GM12878 (cell line): ENCODE measurements around the gene PSME3IP1. TPM values are rescaled to one million over a fixed set of nuclear protein-coding genes. Genes with fewer than 3 reads are reported as not detected.
A peak's percentile ranks its signal among the peaks of the same experiment; 100 is the strongest.

Experiments used
- ATAC-seq: fragments of 200-7000 bp; cut with Tn5 transposase; 3 replicates; pipeline ENCODE4 v1.9.1; 2020; ENCODE audit warnings: mild to moderate bottlenecking, moderate library complexity
- BruUV-seq: library from RNA; stranded (reverse); fragments of 400-500 nt; replicated peaks from 2 replicates; lab custom pipeline; 2021; lab: Mats Ljungman, UMichigan
- CTCF ChIA-PET: fragments of 300-600 bp; sonication (Branson Sonifier 250); formaldehyde crosslinking; extraction: SDS; loops from one replicate; lab custom pipeline; 2021; ENCODE audit warnings: inconsistent platforms; lab: Yijun Ruan, JAX
- POLR2A ChIA-PET: fragments of 350-600 bp; formaldehyde crosslinking; extraction: SDS; loops from one replicate; lab custom pipeline; 2021; ENCODE audit warnings: inconsistent platforms; lab: Charles Lee
- RAD21 ChIA-PET: fragments of 300-600 bp; sonication (Branson Sonifier 250); formaldehyde crosslinking; loops from one replicate; lab custom pipeline; 2023; ENCODE audit warnings: antibody characterized with exemption; ENCODE audit not compliant: unreplicated experiment; lab: Charles Lee
- SMC1A ChIA-PET: fragments of 300-600 bp; sonication (Branson Sonifier 250); formaldehyde crosslinking; loops from one replicate; lab custom pipeline; 2023; ENCODE audit not compliant: unreplicated experiment, uncharacterized antibody; lab: Charles Lee
- DNase-seq: peaks from one replicate; pipeline ENCODE4 v3.0.0-alpha.2; 2011; ENCODE audit warnings: low read depth, low spot score
- FAIRE-seq: peaks from 3 replicates; lab custom pipeline; 2011; peaks lifted over from hg19 to GRCh38; lab: Jason Lieb, UNC
- H2AFZ ChIP-seq: 2 replicates; pipeline ENCODE4 v1.6.0; 2011; ENCODE audit warnings: low read depth, low read length, control low read depth; ENCODE audit not compliant: control insufficient read depth
- H3K27ac ChIP-seq: 2 replicates; pipeline ENCODE4 v1.5.1; 2011; ENCODE audit warnings: control low read depth; ENCODE audit not compliant: control insufficient read depth, insufficient read depth
- H3K27me3 ChIP-seq, 2 experiments: replicated peaks in 1 of 2; 2 replicates each; pipeline versions ENCODE4 v1.6.0 to v1.6.1; 2011; ENCODE audit warnings: low read length in 1 of 2; ENCODE audit not compliant: control insufficient read depth in 2 of 2, insufficient read depth in 2 of 2
- H3K36me3 ChIP-seq, 2 experiments: 2 replicates each; pipeline ENCODE4 v1.5.1; 2011; ENCODE audit warnings: low read length in 1 of 2; ENCODE audit not compliant: control insufficient read depth in 2 of 2, insufficient read depth in 2 of 2
- H3K4me1 ChIP-seq: 2 replicates; pipeline ENCODE4 v1.6.1; 2011; ENCODE audit warnings: mild to moderate bottlenecking, low read length, moderate library complexity, mixed read lengths; ENCODE audit not compliant: control insufficient read depth, insufficient read depth
- H3K4me2 ChIP-seq: 2 replicates; pipeline ENCODE4 v1.6.0; 2011; ENCODE audit warnings: control low read depth; ENCODE audit not compliant: control insufficient read depth, insufficient read depth
- H3K4me3 ChIP-seq: fragments of 200-600 bp; sonication (generic); 2 replicates; pipeline ENCODE4 v1.5.1; 2016
- H3K79me2 ChIP-seq: 2 replicates; pipeline ENCODE4 v1.6.0; 2011; ENCODE audit warnings: low read length; ENCODE audit not compliant: control insufficient read depth, insufficient read depth
- H3K9ac ChIP-seq: 2 replicates; pipeline ENCODE4 v1.8.0; 2011; ENCODE audit warnings: low read length, control low read depth, mixed read lengths; ENCODE audit not compliant: control insufficient read depth, insufficient read depth
- H3K9me3 ChIP-seq: replicated peaks from 3 replicates; pipeline ENCODE4 v1.5.1; 2011; ENCODE audit warnings: mild to moderate bottlenecking, low read length; ENCODE audit not compliant: control insufficient read depth, insufficient read depth
- H4K20me1 ChIP-seq: 2 replicates; pipeline ENCODE4 v1.6.0; 2011; ENCODE audit not compliant: control insufficient read depth, insufficient read depth
- CHD2 ChIP-seq: IDR thresholded peaks from 2 replicates; pipeline ENCODE4 v1.6.1; 2011; ENCODE audit warnings: low read depth, low read length, improper control_type of control experiment, borderline replicate concordance
- ETV6 ChIP-seq, 2 experiments: fragments of 450-650 bp in 1 of 2; IDR thresholded peaks in 1 of 2; conservative IDR thresholded peaks in 1 of 2; 2 replicates each; pipeline ENCODE4 v1.6.1; 2014; ENCODE audit warnings: antibody characterized with exemption in 1 of 2, borderline replicate concordance in 1 of 2, low read depth in 1 of 2, mild to moderate bottlenecking in 1 of 2, moderate library complexity in 1 of 2
- GATAD2B ChIP-seq: fragments of 450-650 bp; conservative IDR thresholded peaks from 2 replicates; pipeline ENCODE4 v1.6.1; 2017; ENCODE audit warnings: low read depth, mild to moderate bottlenecking, moderate library complexity
- IKZF2 ChIP-seq, 2 experiments: fragments of 450-650 bp; IDR thresholded peaks; 2 replicates each; pipeline ENCODE4 v1.6.1; 2017; ENCODE audit warnings: mild to moderate bottlenecking in 2 of 2, moderate library complexity in 2 of 2
- NFIC ChIP-seq: IDR thresholded peaks from 2 replicates; pipeline ENCODE4 v1.6.1; 2012; ENCODE audit warnings: low read depth, mild to moderate bottlenecking, inconsistent platforms, low read length, moderate library complexity
- NFYB ChIP-seq: IDR thresholded peaks from 2 replicates; pipeline ENCODE4 v1.6.1; 2011; ENCODE audit warnings: low read depth, mild to moderate bottlenecking, low read length, improper control_type of control experiment, moderate library complexity; ENCODE audit not compliant: insufficient read depth
- PAX8 ChIP-seq: fragments of 450-650 bp; IDR thresholded peaks from 2 replicates; pipeline ENCODE4 v1.6.1; 2017; ENCODE audit warnings: mild to moderate bottlenecking, moderate library complexity
- POLR2AphosphoS5 ChIP-seq: IDR thresholded peaks from 2 replicates; pipeline ENCODE4 v1.6.1; 2011; ENCODE audit warnings: mild to moderate bottlenecking, low read length, inconsistent platforms
- RCOR1 ChIP-seq: conservative IDR thresholded peaks from 2 replicates; pipeline ENCODE4 v1.6.1; 2012; ENCODE audit warnings: low read depth, low read length, improper control_type of control experiment
- SMAD5 ChIP-seq: IDR thresholded peaks from 2 replicates; pipeline ENCODE4 v1.6.1; 2016; ENCODE audit warnings: antibody characterized with exemption, low read depth
- USF2 ChIP-seq: IDR thresholded peaks from 2 replicates; pipeline ENCODE4 v1.6.1; 2011; ENCODE audit warnings: low read depth, low read length, improper control_type of control experiment, borderline replicate concordance
- ZBTB11 ChIP-seq: fragments of 450-650 bp; formaldehyde crosslinking; IDR thresholded peaks from 2 replicates; pipeline ENCODE4 v1.5.0; 2022; ENCODE audit warnings: mild to moderate bottlenecking, missing genetic modification characterization
- ZBTB40 ChIP-seq: fragments of 450-650 bp; IDR thresholded peaks from 2 replicates; pipeline ENCODE4 v1.6.1; 2016; ENCODE audit warnings: mild to moderate bottlenecking, moderate library complexity, borderline replicate concordance
- WGBS: methylation state at CpG from one replicate; pipeline ENCODE4 v1.1.6; 2016; ENCODE audit warnings: low lambda C conversion rate; ENCODE audit not compliant: insufficient replicate concordance, insufficient coverage; ENCODE audit errors: missing lambda C conversion rate; 5-methylcytosine and 5-hydroxymethylcytosine counted together
- in situ Hi-C: fragments of 300-500 bp; cut with MboI; formaldehyde crosslinking; loops from 9 replicates; pipeline ENCODE4 v1.14.3; 2018; ENCODE audit warnings: mixed read lengths
- intact Hi-C: fragments of 100-400 bp; cut with micrococcal nuclease; formaldehyde crosslinking; loops from one replicate; pipeline ENCODE4 v1.14.2; 2022; ENCODE audit not compliant: unreplicated experiment
- polyA plus RNA-seq, 11 experiments: library from polyadenylated mRNA; depleted of rRNA in 4 of 11; unstranded in 6 of 11; stranded (reverse) in 5 of 11; fragments of >200 nt; fragmentation: Nextera tagmentation in 4 of 11; fragmentation: Illumina TruSeq in 1 of 11; extraction: Ambion mirVana in 4 of 11; extraction: Trizol in 1 of 11; gene quantifications; 1 replicate in 1 of 11; 2 replicates in 10 of 11; pipeline versions ENCODE4 v1.2.1 to v1.2.3, GENCODE V29; 2011 to 2016; ENCODE audit warnings: inconsistent platforms in 2 of 11, missing spikeins in 2 of 11, low read depth in 1 of 11
- total RNA-seq, 4 experiments: library from RNA; depleted of rRNA in 3 of 4; stranded (reverse); fragments of >200 nt in 3 of 4; fragmentation: Illumina TruSeq in 1 of 4; extraction: Trizol in 1 of 4; gene quantifications; 2 replicates each; pipeline versions ENCODE4 v1.2.1 to v1.2.3, GENCODE V29; 2013 to 2021

PSME3IP1 gene
- total and polyA plus RNA-seq, 10 of the 15 experiments (the other 5 are each of a cell fraction or from before 2014, with no cell fraction given): 67.9 to 174 (median 111) TPM

GRCh38 chr16:57167538-57167937, 18.3 kb downstream of the PSME3IP1 start:
- TF ChIP-seq ETV6 (conservative IDR thresholded peaks at IDR 0.05 in 1 of 2, IDR thresholded peaks at IDR 0.05 in 1 of 2; ENCODE audit: borderline replicate concordance in 1 of 2, low read depth in 1 of 2) (no peak), USF2 (no peak), GATAD2B (no peak), NFIC (no peak), SMAD5 (no peak), PAX8 (no peak), RCOR1 (no peak), IKZF2 (IDR thresholded peaks at IDR 0.05) (no peak), ZBTB11 (no peak), NFYB (no peak), ZBTB40 (no peak), CHD2 (no peak), POLR2AphosphoS5 (no peak)
- ChIA-PET RAD21 (interaction anchor here (0.7 to 2.0 kb wide), 7 partner anchors 18 to 217 kb away, joined by 3 to 15 read pairs (median 4); partner anchors contain the start of genes CPNE2, PSME3IP1 and RSPRY1), SMC1A (interaction anchor here (0.7 to 2.5 kb wide), 7 partner anchors 13 to 163 kb away, joined by 3 to 7 read pairs (median 3); partner anchors contain the start of gene CPNE2), POLR2A (interaction anchor here (1.0 to 1.2 kb wide), 3 partner anchors 75 to 184 kb away, joined by 3 read pairs; partner anchors contain the start of gene CPNE2), CTCF (interaction anchor here (0.6 to 4.1 kb wide), 14 partner anchors 16 to 201 kb away, joined by 3 to 32 read pairs (median 3); partner anchors contain the start of gene CPNE2)
- no TSS peak for BruUV-seq
- 70% methylated on average over 3 of the region's 3 CpGs for WGBS
- FAIRE-seq: no peak
- H3K9me3 ChIP-seq: no peaks in the 10 kb centered on the region
- H3K36me3 ChIP-seq: peaks cover 1 to 44% of the 10 kb centered on the region in 2 experiments
- H3K27me3 ChIP-seq: no peaks in the 10 kb centered on the region
- no peaks in the 10 kb centered on the region for H3K79me2 ChIP-seq
- in situ Hi-C loops (loop anchor here (5.0 kb wide), 1 partner anchor 80 kb away; no protein-coding TSS in a partner anchor), intact Hi-C loops (loop anchor here (5.0 kb wide), 1 partner anchor 40 kb away; no protein-coding TSS in a partner anchor)
- DNase-seq: no peak
- 0 out of 2 replicates have a peak overlapping the region, but pooled peaks have one; percentile 2 for H3K4me2 ChIP-seq
- H3K9ac ChIP-seq: no peak overlapping the region
- H3K4me3 ChIP-seq: no peak overlapping the region
- no peaks in the 10 kb centered on the region for H4K20me1 ChIP-seq
- H2AFZ ChIP-seq: no peak overlapping the region
- peaks cover 19% of the 10 kb centered on the region for H3K4me1 ChIP-seq
- H3K27ac ChIP-seq: peak overlapping the region; percentile 50; the same call in 1 of the 2 replicates
- peak; percentile 63 for ATAC-seq
